Measurements from ENCODE around the gene SLC39A9. TPM values are rescaled to one million over a fixed set of nuclear protein-coding genes. Genes with fewer than 3 reads are reported as not detected.
A peak's percentile ranks its signal among the peaks of the same experiment; 100 is the strongest.
"Not testable (repeated sequence)": the region's sequence is repeated elsewhere in the genome, so short reads cannot be mapped to it uniquely, and the experiment has no call there.

Gene SLC39A9
- total RNA-seq, 1 donor from 2014 or later, result 60.9 TPM

- DNase-seq (ENCODE audit: extremely low spot score, unreplicated experiment), result no peak
- Mint-ChIP-seq H3K4me3 (no peak overlapping the region), H3K4me1 (ENCODE audit: unreplicated experiment) (no peaks in the 10 kb centered on the region), H3K36me3 (peaks cover 43% of the 10 kb centered on the region), H3K9me3 (no peaks in the 10 kb centered on the region), H3K27ac (no peak overlapping the region), H3K27me3 (no peaks in the 10 kb centered on the region)
- TF ChIP-seq, protein P1, sequence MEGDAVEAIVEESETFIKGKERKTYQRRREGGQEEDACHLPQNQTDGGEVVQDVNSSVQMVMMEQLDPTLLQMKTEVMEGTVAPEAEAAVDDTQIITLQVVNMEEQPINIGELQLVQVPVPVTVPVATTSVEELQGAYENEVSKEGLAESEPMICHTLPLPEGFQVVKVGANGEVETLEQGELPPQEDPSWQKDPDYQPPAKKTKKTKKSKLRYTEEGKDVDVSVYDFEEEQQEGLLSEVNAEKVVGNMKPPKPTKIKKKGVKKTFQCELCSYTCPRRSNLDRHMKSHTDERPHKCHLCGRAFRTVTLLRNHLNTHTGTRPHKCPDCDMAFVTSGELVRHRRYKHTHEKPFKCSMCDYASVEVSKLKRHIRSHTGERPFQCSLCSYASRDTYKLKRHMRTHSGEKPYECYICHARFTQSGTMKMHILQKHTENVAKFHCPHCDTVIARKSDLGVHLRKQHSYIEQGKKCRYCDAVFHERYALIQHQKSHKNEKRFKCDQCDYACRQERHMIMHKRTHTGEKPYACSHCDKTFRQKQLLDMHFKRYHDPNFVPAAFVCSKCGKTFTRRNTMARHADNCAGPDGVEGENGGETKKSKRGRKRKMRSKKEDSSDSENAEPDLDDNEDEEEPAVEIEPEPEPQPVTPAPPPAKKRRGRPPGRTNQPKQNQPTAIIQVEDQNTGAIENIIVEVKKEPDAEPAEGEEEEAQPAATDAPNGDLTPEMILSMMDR (conservative IDR thresholded peaks at IDR 0.05), result no peak
Observed at GRCh38 chr14:69378274-69378673, 20.2 kb upstream of the SLC39A9 start.

GRCh38 chr14:69387311-69387710, 11.2 kb upstream of the SLC39A9 start:
- no peak overlapping the region for H3K4me3 Mint-ChIP-seq
- no peaks in the 10 kb centered on the region for H3K4me1 Mint-ChIP-seq (ENCODE audit: unreplicated experiment)
- no peaks in the 10 kb centered on the region for H3K9me3 Mint-ChIP-seq
- peaks cover 42% of the 10 kb centered on the region for H3K36me3 Mint-ChIP-seq
- TF ChIP-seq, protein P1 (conservative IDR thresholded peaks at IDR 0.05), result no peak
- no peak for DNase-seq (ENCODE audit: extremely low spot score, unreplicated experiment)
- no peak overlapping the region for H3K27ac Mint-ChIP-seq
- H3K27me3 Mint-ChIP-seq, result no peaks in the 10 kb centered on the region

DNA sequence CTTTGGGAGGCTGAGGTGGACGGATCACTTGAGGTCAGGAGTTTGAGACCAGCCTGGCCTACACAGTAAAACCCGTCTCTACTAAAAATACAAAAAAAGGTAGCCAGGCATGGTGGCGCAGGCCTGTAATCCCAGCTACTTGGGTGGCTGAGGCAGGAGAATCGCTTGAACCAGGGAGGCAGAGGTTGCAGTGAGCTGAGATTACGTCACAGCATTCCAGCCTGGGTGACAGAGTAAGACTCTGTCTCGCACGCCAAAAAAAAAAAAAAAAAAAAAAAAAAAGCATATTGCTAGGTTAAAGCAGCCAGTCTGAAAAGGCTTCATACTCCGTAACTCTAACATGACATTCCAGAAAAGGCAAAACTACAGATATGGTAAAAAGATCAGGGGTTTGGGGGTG, 7.1 kb upstream of the SLC39A9 start:
- H3K36me3 Mint-ChIP-seq, result peaks cover 47% of the 10 kb centered on the region
- H3K27ac Mint-ChIP-seq; DNase-seq (ENCODE audit: extremely low spot score, unreplicated experiment); H3K4me3 Mint-ChIP-seq; H3K9me3 Mint-ChIP-seq; H3K27me3 Mint-ChIP-seq: not testable (repeated sequence)
- H3K4me1 Mint-ChIP-seq (ENCODE audit: unreplicated experiment), result peaks cover 14% of the 10 kb centered on the region

- H3K27ac Mint-ChIP-seq, result no peak overlapping the region
- H3K36me3 Mint-ChIP-seq, result peaks cover 43% of the 10 kb centered on the region
- no peak overlapping the region for H3K4me3 Mint-ChIP-seq
- TF ChIP-seq, protein P1 (conservative IDR thresholded peaks at IDR 0.05), result no peak
- DNase-seq (ENCODE audit: extremely low spot score, unreplicated experiment), result no peak
- no peaks in the 10 kb centered on the region for H3K9me3 Mint-ChIP-seq
- no peaks in the 10 kb centered on the region for H3K27me3 Mint-ChIP-seq
- H3K4me1 Mint-ChIP-seq (ENCODE audit: unreplicated experiment), result peaks cover 18% of the 10 kb centered on the region
Observed at GRCh38 chr14:69392481-69392880, 6.0 kb upstream of the SLC39A9 start.

DNA sequence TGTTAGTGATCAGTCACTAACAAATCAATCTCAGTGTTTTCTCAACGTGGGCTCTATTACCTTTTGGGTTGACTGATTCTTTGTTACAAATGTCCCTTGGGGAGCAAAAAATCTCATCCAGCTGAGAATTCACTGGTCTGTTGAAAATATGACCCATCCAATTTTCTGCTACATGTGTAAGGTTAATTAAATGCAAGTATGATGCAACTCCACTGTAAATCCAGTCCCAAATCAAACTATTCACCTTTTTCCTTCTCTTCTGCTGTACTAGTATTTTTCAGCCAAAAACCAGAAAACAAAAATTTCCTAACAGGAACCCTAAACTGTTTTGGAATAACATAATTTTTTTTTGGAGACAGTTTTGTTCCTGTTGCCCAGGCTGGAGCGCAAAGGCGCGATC, 2.6 kb upstream of the SLC39A9 start:
- H3K4me1 Mint-ChIP-seq (ENCODE audit: unreplicated experiment), result peaks cover 33% of the 10 kb centered on the region
- no peak for DNase-seq (ENCODE audit: extremely low spot score, unreplicated experiment)
- H3K4me3 Mint-ChIP-seq, result peak overlapping the region; percentile 42
- no peak overlapping the region for H3K27ac Mint-ChIP-seq
- TF ChIP-seq, protein P1 (conservative IDR thresholded peaks at IDR 0.05), result no peak
- peaks cover 32% of the 10 kb centered on the region for H3K36me3 Mint-ChIP-seq
- H3K27me3 Mint-ChIP-seq, result no peaks in the 10 kb centered on the region
- H3K9me3 Mint-ChIP-seq, result no peaks in the 10 kb centered on the region

DNA sequence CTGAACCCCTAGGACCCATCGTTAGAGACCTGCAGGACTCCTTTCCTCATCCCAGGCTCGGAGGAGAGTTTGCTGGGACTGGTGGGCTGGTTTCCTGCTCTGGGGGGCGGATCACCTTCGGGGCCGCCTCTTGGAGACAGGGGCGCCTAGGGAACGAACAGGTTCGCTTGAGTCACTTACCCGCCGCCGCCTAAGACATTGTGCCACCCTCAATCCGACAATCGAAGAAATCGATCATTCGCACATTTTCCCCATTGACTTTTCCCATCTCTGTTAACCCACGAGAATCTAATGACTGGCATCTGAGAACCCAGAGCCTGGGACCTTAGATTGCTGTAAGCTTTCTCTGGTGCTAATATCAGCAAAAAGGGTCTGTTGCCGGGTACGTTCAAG, 322 bp downstream of the SLC39A9 start:
- TF ChIP-seq, protein P1 (conservative IDR thresholded peaks at IDR 0.05), result no peak
- H3K27ac Mint-ChIP-seq, result peak overlapping the region; percentile 100
- peaks cover 16% of the 10 kb centered on the region for H3K36me3 Mint-ChIP-seq
- H3K4me3 Mint-ChIP-seq, result peak overlapping the region; percentile 99
- no peaks in the 10 kb centered on the region for H3K9me3 Mint-ChIP-seq
- peaks cover 39% of the 10 kb centered on the region for H3K4me1 Mint-ChIP-seq (ENCODE audit: unreplicated experiment)
- no peak for DNase-seq (ENCODE audit: extremely low spot score, unreplicated experiment)
- H3K27me3 Mint-ChIP-seq, result no peaks in the 10 kb centered on the region

Data from type B pancreatic cell (in vitro differentiated cells).